GM10847 (cell line): ENCODE results near the gene ZXDC.

Source experiments
- POLR2A ChIP-seq: IDR thresholded peaks from 2 replicates; pipeline ENCODE4 v1.6.1; 2011; ENCODE audit not compliant: insufficient read length; ENCODE audit errors: extremely low read depth

Gene ZXDC

DNA sequence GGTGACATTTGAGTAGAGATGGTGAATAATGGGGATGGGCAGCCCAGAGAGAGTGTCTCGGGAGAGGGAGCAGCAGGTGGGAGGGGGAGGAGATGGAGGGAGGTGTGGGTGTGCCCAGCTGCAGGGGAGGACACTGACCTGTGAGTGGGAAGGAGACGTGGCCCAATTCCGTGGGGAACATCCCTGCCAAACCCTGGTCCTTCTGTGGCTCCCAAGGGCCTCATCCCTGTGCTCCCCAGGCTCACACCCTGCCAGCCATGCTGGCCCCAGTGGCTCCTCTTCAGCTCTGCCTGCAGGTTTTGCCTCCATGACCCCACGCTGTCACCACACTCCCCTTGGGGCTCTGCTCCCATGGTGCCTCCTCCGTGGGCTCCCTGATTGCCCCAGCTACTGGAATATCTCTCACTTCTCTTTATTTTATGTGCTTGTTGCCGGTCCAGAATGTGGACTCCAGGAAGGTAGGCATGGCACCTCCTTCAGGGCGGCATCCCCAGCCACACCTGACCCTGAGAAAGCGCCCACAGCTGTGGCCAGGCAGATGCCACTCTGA is 74.0 kb downstream of the ZXDC start:
- no peak for TF ChIP-seq POLR2A

DNA sequence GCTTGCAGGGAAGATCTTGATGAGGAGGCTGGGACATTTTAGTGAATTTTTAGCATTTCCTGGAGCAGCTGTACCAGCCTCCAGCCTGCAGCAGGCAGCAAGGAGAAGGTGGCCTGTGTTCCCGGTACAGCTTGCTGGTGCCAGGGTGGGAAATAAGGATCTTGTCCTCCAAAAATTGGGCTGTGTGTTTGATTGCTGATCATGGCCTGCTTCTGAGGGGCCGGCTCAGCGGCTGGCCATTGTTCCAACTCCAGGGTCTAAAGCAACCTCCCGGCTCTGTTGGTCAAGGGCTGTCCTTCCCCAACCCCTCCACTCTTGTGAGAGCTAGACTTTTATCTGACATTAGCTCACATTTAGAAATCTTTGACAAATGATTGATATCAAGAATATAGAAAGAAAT is 75.9 kb downstream of the ZXDC start:
- TF ChIP-seq POLR2A: no peak

DNA sequence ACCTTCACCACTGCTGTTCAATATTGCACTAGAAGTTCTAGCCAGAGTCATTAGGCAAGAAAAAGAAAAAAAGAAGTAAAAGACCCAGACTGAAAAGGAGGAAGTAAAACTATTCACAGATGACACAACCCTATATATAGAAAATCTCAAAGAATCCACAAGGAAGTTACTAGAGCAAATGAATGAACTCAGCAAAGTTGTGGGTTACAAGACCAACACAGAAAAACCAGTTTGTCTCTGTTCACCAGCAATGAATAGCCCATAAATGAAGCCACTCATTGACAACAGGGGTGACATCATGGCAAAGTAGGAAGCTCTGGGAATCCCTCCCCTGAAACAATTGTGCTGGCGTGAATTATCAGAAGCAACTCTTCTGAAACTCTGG is 76.3 kb downstream of the ZXDC start:
- no peak for TF ChIP-seq POLR2A

DNA sequence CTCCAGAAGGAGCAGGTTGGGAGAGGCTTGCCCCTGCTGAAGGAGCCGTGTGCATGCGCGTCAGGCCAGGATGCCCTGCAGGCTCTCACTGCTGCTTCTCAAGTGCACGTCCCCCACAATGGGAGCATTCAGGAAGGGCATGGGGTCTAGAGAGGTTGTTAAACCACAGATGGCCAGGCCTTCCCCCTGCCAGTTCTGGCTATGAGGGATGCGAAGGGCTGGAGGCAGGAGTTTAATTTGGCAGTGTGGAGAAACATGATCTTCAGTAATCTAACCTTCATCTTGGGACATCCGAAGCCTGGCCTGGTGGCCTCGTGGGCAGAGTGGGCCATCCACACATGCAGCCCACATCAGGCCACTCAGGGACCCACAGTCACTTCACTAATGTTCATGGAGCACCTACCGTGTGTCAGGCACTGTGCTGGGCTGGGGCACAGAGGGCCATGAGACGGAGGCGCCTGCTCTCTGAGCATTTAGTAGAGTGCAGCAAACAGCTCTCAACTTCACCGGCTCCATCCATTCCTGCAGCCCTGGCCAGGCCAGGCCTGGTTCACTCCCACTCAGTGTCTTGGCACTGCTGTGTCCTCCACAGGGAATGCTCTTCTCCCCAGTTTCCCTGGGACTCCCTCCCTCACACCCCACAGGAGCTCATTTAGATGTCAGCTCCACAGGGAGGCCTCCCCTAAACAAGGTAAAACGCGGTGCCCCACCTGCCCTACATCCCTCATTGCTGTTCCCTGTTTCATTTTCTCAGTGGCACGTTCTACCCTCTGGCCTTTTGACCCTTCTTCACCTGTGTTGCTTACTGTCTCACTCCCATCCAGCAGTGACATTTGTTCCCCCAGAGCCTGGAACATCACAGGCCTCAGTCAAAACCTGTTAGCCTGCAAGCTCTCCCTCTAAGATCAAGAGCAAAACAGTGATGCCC is 77.0 kb downstream of the ZXDC start:
- TF ChIP-seq POLR2A: no peak

DNA sequence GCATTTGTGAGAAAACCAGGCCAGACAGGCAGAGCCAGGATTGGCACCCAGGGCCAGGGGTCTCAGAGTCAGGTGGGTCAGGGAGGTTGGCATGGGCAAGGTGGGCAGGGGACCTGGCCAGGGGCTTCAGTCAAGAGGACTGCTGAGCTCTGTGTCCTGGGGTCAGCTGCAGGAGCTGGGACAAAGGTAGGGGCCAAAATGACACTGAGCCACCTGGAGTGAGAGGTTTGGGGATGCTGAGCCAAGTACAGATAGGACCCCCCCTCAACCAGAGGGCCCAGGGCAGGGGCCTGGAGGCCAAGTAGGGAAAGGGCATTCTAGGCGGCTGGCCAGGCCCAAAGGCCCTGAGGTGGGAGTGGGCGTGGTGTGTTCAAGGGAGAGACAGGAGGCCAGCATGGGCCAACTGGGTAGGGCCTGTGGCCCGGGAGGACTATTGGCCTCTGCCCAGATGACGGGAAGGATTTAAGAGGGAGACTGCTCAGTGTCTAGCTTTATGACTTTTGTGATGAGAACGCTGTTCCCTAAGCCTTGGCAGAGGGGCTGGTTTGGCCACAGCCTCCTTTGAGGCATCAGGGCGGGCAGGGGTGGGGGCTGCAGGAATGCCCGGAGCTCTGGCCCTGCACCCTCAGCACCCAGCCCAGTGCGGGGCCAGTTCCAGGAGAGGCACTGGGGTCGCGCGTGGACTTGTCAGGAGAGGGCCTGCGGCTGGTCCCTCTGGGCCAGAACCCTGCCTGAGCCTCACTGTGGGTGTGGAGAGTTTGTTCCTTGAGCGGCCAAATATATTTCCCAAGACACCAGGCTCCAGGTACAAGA is 77.9 kb downstream of the ZXDC start:
- no peak for TF ChIP-seq POLR2A

DNA sequence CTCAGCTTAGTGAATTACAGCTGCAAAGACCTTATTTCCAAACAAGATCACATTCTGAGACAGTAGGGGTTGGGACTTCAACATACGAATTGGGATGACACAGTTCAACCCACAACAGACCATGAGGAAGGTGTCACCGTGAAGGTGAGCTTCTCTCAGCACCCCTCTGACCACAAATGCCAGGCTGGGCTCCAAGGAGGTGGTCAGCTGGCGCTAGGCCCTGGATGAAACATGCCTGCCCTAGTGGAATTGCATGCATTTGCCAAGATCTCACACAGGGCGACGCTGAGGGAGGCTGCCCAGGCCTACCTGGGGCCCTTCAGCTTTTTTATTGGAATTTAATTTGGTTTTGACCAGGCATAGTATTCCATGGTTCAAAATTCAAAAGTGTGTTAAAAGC is 79.2 kb downstream of the ZXDC start:
- TF ChIP-seq POLR2A: no peak

DNA sequence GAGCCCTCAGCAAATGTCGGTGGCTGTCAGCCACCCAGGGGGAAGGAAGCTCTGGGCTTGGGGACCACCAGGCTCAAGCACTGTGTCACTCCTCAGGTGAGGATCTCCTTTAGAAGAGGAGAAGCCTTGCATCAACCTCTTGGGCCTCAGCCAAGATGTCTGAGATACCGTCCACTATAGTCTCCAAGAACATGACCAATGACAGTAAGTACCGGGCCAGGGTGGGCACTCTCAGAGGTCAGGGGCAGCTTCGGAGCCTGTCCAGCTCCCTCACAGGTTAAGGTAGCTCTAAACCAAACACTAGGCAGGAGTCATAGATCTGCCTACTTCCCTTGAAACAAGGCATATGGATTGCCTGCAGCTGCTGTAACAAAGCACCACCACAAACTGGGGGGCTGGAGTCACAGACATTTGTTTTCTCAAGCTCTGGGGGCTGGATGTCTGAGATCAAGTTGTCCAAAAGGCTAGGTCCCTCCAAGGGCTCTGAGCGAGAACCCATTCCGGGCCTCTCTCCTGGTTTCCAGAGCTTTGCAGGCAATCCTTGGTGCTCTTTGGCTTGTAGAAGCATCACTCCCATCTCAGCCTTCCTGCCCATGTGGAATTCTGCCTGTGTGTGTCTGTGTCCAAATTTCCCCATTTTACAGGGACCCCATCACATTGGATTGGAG is 79.7 kb downstream of the ZXDC start:
- TF ChIP-seq POLR2A: no peak

DNA sequence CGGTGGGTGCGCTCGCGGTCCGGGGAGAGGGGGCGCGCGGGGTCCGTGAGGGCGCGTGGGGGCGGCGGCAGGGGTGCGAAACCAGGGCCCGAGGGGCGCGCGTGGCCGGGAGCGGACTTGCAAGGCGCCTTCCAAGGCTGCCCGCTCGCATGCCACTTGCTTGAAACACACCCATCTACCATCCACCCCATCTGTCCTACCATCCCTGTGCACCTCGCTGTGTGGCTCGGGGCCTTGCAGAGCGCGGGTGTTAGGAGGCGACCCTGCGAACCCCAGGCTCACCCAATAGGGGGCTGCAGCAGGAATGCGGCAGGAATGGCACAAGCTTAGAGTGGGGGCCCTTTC is 80.7 kb downstream of the ZXDC start:
- TF ChIP-seq POLR2A: no peak

DNA sequence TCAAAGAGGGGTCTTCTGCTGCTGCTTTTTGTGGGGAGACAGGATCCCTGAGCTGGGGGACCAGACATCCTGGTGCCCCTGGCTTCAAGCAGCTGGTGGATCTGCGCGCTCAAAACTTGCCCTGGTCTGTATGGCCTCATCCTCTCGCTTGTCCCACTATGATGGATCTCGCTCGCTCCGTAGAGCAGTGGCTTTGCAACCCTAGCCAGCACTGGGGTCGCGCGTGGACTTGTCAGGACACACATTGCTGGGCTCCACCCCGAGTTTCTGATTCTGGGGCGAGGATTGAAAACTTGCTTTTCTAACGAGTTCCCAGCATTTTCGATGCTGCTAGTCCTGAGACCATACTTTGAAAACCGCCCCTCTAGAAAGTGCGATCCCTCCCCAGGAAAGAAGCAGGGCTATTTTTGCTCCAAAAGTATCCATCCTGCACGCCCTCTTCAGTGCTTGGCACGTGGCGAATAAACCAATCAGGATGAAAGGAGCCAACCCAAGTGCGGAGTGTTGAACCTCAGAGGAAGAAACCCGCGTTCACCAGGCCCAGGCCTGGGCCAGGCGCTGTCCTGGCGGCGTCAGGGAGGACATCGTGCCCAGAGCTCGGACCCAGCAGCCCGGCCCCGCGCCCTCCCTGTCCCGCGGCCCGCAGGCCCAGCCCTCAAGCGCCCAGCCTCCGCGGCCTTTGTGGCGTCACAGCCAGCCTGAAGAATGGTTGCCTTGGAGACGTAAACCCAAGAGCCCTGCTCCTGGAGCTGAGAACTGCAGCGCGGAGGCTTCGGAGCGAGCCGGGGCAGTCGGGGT is 81.3 kb downstream of the ZXDC start, which contains the start of gene CFAP100:
Gene CFAP100 (plus strand): TSS at position 731 of the 798 bp plus-strand sequence. CDS start 1,092 bp downstream, outside the sequence.
- no peak for TF ChIP-seq POLR2A

DNA sequence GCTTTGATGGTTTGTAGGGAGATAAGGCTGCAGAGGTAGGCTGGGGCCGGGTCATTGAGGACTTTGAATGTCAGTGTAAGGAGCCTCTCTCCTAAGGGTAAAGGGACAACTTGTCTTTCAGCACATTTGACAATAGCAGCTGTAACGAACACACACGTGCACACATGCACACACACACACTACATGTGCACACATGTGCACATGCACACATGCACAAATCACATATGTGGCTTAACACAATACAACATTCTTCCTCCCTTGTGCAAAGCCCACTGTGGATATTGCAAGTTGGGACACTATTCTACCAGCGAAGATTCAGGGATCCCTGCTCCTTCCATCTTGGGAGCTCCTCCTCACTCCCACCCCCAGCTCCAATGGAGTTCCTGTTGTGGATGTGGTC is 82.1 kb downstream of the ZXDC start:
- TF ChIP-seq POLR2A: no peak

DNA sequence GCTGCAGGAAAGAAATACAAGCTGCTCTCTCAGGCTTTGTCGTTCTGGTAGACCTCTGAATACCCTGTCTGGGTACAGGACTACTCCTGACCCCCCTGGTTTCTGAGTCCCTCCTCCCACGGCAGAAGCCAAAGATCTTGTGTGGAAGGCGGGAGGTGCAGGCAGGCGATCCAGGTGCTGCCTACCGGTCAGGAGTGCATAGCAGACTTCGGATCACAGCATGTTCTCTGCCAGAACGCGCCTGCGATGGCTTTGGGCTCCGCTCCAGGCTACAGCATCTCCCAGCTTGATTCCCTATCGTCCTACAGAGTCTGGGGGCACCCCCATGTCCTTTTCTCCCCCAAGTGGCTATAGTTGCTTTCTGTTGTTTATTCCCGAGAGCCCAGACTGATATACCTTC is 83.4 kb downstream of the ZXDC start:
- no peak for TF ChIP-seq POLR2A

DNA sequence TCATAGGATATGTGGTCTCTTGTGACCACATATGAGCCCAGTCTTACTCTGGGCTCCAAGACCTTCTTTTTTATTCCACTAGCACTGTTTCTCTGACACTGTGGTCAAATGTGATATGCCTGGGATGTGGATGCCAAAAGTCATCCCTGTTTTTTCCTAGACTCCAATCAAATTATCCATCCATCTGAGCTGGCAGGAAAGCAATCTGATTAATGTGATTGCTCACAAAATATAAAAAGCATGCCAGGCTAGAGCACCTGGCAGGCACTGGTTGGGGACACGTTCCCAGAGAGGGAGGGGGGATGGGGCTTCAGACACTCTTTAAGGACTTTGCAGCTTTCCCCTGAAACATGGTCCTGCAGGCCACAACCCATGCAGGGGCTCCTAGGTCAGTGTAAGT is 84.1 kb downstream of the ZXDC start:
- TF ChIP-seq POLR2A: no peak

DNA sequence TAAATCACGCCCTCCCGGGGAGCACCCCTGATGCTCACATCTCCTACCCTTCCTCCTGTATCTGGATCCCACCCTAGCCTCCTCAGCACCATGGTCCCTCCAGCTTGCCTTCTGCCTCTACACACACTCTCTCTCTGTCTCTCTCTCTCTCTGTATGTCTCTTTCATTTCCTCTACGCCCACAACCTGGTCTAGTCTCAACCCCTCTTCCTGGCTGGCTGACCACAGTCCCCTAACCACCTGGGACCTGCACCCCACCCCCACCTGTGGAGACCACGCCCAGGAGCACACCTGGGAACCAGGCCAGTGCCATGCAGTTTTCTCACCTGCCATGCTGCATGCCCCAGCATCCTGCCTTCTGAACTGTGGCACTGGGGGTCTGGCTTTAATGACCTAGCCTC is 84.9 kb downstream of the ZXDC start:
- TF ChIP-seq POLR2A: no peak

DNA sequence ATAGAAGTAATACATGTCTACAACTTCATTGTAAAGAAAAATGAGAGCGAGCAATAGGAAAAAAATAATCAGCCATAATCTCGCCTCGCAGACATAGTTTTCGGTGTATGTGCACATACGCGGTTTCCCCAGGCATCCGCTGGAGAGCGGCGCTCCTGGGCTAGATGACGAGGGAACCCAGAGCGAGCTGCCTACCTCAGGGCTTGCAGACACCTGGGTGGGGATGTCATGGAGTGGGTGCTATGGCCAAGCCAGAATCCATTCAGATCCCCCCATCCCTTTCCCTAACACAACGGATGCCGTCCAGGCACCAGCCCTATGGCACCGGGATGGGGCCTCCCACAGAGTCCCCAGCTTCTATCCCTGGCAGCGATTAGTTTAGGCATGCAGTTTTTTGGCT is 85.5 kb downstream of the ZXDC start:
- no peak for TF ChIP-seq POLR2A

DNA sequence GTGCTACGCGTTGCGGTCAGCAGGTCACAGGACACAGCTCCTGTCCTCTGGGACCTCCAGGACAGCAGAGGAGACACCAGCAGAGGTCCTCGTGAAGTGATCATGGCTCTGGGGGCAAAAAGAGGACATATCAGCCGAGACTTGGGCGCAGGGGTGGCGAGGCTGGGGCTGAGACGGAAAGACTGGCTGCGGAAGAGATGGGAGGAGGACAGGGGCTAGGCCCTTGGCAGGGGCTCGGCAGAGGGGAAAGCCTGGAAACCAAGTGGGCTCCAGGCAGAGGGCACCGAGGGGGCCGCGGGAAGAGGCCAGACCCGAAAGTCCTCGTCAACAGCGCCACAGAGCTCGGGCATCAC is 85.9 kb downstream of the ZXDC start:
- TF ChIP-seq POLR2A: no peak
